GM23248 (cell line): Measurements from ENCODE around the gene MMP17. TPM values are rescaled to one million over a fixed set of nuclear protein-coding genes. Genes with fewer than 3 reads are reported as not detected.

Experiments
- DNase-seq: peaks from one replicate; pipeline ENCODE4 v3.0.0-alpha.2; 2015
- H2AFZ ChIP-seq: fragments of 200-600 bp; sonication (generic); 2 replicates; pipeline ENCODE4 v1.6.1; 2016; ENCODE audit warnings: antibody characterized with exemption
- H3F3A ChIP-seq: fragments of 200-600 bp; sonication (generic); 2 replicates; pipeline ENCODE4 v1.6.1; 2016; ENCODE audit warnings: mild to moderate bottlenecking, antibody characterized with exemption, mixed run types; ENCODE audit not compliant: insufficient read depth
- H3K27ac ChIP-seq: fragments of 200-600 bp; sonication (generic); 2 replicates; pipeline ENCODE4 v1.5.1; 2016; ENCODE audit warnings: mild to moderate bottlenecking
- H3K27me3 ChIP-seq: fragments of 200-600 bp; sonication (generic); replicated peaks from 2 replicates; pipeline ENCODE4 v1.6.1; 2016; ENCODE audit warnings: mild to moderate bottlenecking; ENCODE audit not compliant: insufficient read depth
- H3K36me3 ChIP-seq: fragments of 200-600 bp; sonication (generic); 2 replicates; pipeline ENCODE4 v1.6.1; 2016; ENCODE audit warnings: low read depth, mild to moderate bottlenecking
- H3K4me1 ChIP-seq: fragments of 200-600 bp; sonication (generic); 2 replicates; pipeline ENCODE4 v1.6.1; 2016; ENCODE audit warnings: mild to moderate bottlenecking; ENCODE audit not compliant: insufficient read depth
- H3K4me2 ChIP-seq: fragments of 200-600 bp; sonication (generic); one replicate; pipeline ENCODE4 v1.6.1; 2016; ENCODE audit warnings: mild to moderate bottlenecking; ENCODE audit not compliant: unreplicated experiment
- H3K4me3 ChIP-seq: fragments of 200-600 bp; sonication (generic); 2 replicates; pipeline ENCODE4 v1.5.1; 2016; ENCODE audit warnings: mild to moderate bottlenecking
- H3K79me2 ChIP-seq: fragments of 200-600 bp; sonication (generic); 2 replicates; pipeline ENCODE4 v1.6.1; 2016; ENCODE audit warnings: mild to moderate bottlenecking; ENCODE audit not compliant: insufficient read depth
- H3K9ac ChIP-seq: fragments of 200-600 bp; sonication (generic); 2 replicates; pipeline ENCODE4 v1.6.1; 2016; ENCODE audit warnings: mild to moderate bottlenecking
- H3K9me2 ChIP-seq: fragments of 200-600 bp; sonication (generic); 2 replicates; pipeline ENCODE4 v1.6.1; 2016; ENCODE audit warnings: mixed run types, mild to moderate bottlenecking, moderate library complexity; ENCODE audit not compliant: insufficient read depth
- H3K9me3 ChIP-seq: fragments of 200-600 bp; sonication (generic); one replicate; pipeline ENCODE4 v1.6.1; 2017; ENCODE audit warnings: low read depth
- H4K20me1 ChIP-seq: fragments of 200-600 bp; sonication (generic); 2 replicates; pipeline ENCODE4 v1.6.0; 2016; ENCODE audit not compliant: insufficient read depth
- EZH2 ChIP-seq: fragments of 200-600 bp; sonication (generic); IDR thresholded peaks from 2 replicates; pipeline ENCODE4 v1.6.1; 2018; ENCODE audit warnings: antibody characterized with exemption, mild to moderate bottlenecking; ENCODE audit not compliant: insufficient read depth, poor library complexity, severe bottlenecking
- EZH2phosphoT487 ChIP-seq: fragments of 200-600 bp; sonication (generic); IDR thresholded peaks from 2 replicates; pipeline ENCODE4 v1.6.1; 2018; ENCODE audit warnings: antibody characterized with exemption, moderate library complexity, mild to moderate bottlenecking, low read depth; ENCODE audit not compliant: insufficient read depth
- WGBS, 2 experiments: methylation state at CpG; one replicate each; pipeline ENCODE4 v1.1.6; 2015 to 2017; ENCODE audit warnings: low lambda C conversion rate in 2 of 2, low coverage in 1 of 2; ENCODE audit errors: missing lambda C conversion rate in 2 of 2; 5-methylcytosine and 5-hydroxymethylcytosine counted together
- in situ Hi-C: fragments of 300-500 bp; cut with MboI; formaldehyde crosslinking; loops from 2 replicates; pipeline ENCODE4 v1.15.0; 2020
- polyA plus RNA-seq: library from polyadenylated mRNA; unstranded; fragments of >200 nt; fragmentation: Nextera tagmentation; extraction: Ambion mirVana; gene quantifications from 2 replicates; pipeline ENCODE4 v1.2.1, GENCODE V29; 2016
- total RNA-seq: library from RNA; depleted of rRNA; stranded (reverse); fragments of >200 nt; shearing (Covaris generic); gene quantifications from 2 replicates; pipeline ENCODE4 v1.2.3, GENCODE V29; 2014

The MMP17 gene
- total and polyA plus RNA-seq, 2 experiments from 2014 or later: 10.1 to 52.1 TPM

DNA sequence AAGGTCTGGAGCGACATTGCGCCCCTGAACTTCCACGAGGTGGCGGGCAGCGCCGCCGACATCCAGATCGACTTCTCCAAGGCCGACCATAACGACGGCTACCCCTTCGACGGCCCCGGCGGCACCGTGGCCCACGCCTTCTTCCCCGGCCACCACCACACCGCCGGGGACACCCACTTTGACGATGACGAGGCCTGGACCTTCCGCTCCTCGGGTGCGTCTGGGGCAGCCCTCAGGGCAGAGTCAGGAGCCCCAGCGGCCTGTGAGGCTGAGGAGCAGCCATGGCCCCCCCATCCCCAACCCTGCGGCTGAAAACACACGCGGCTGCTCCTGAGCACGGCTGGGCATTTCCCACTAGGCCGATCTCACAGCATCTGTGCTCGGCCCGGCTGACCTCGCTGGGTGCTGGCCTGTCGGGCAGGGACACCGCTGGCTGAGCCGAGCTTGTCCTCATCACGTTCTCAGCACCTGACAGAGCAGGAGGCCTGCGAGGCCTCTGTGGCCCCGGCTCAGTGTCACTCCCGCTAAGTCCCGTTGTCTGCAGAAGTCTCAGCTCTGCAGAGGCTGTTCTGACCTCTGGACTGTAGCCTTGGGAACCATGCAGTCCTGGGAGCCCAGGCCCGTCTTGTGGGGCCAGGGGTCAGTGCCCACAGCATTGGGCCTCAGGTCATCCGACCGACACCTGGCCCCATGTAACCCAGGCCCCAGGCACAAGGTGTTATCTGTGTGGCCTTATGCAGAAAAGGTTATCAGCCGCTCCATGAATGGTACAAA is 12.6 kb downstream of the MMP17 start:
- Histone ChIP-seq H3K9ac (no peak overlapping the region), H3K4me2 (no peak overlapping the region), H3K4me3 (no peak overlapping the region), H3K9me2 (no peaks in the 10 kb centered on the region), H3K36me3 (peaks cover 4% of the 10 kb centered on the region; the same call in 1 of the 2 replicates), H3K79me2 (no peaks in the 10 kb centered on the region), H3F3A (no peaks in the 10 kb centered on the region), H2AFZ (no peak overlapping the region), H3K9me3 (no peaks in the 10 kb centered on the region), H3K4me1 (no peaks in the 10 kb centered on the region), H4K20me1 (no peaks in the 10 kb centered on the region), H3K27me3 (no peaks in the 10 kb centered on the region), H3K27ac (no peak overlapping the region)
- 90 to 93% methylated on average over 41 to 46 of the region's 46 CpGs for WGBS, 2 experiments
- no peak for DNase-seq
- no peak for TF ChIP-seq EZH2phosphoT487
- TF ChIP-seq EZH2: no peak
- in situ Hi-C loops: no loop called here

DNA sequence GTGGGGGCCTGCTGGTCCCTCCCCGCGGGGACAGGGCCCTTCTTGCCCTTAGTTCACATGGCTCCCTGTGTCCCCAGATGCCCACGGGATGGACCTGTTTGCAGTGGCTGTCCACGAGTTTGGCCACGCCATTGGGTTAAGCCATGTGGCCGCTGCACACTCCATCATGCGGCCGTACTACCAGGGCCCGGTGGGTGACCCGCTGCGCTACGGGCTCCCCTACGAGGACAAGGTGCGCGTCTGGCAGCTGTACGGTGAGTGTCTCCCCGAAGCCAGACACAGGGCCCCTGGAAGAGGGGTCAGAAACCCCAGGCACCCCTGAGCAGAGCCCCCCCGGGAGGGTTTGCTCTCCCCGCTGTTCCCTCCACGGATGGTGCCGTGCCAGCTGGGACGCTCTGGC is 13.4 kb downstream of the MMP17 start:
- Histone ChIP-seq H3K4me1 (no peaks in the 10 kb centered on the region), H2AFZ (no peak overlapping the region), H3K79me2 (no peaks in the 10 kb centered on the region), H3K4me2 (no peak overlapping the region), H3K36me3 (peaks cover 4% of the 10 kb centered on the region; the same call in 1 of the 2 replicates), H3K4me3 (no peak overlapping the region), H3K27ac (no peak overlapping the region), H3K9me3 (no peaks in the 10 kb centered on the region), H4K20me1 (no peaks in the 10 kb centered on the region), H3F3A (no peaks in the 10 kb centered on the region), H3K27me3 (no peaks in the 10 kb centered on the region), H3K9ac (no peak overlapping the region), H3K9me2 (no peaks in the 10 kb centered on the region)
- no peak for DNase-seq
- in situ Hi-C loops: no loop called here
- TF ChIP-seq EZH2phosphoT487 (no peak), EZH2 (no peak)
- 95 to 100% methylated on average over 11 to 22 of the region's 22 CpGs for WGBS, 2 experiments

GRCh38 chr12:131842169-131842568 is 14.0 kb downstream of the MMP17 start:
- WGBS, 2 experiments: 92 to 93% methylated on average over 14 to 15 of the region's 15 CpGs

GRCh38 chr12:131843527-131843926 is 15.3 kb downstream of the MMP17 start:
- no peak overlapping the region for H3K9ac ChIP-seq
- no peak overlapping the region for H3K4me3 ChIP-seq
- no peaks in the 10 kb centered on the region for H3K9me3 ChIP-seq
- no peaks in the 10 kb centered on the region for H4K20me1 ChIP-seq
- no peak for DNase-seq
- no peaks in the 10 kb centered on the region for H3K79me2 ChIP-seq
- H3K4me2 ChIP-seq: no peak overlapping the region
- H2AFZ ChIP-seq: no peak overlapping the region
- no peaks in the 10 kb centered on the region for H3K4me1 ChIP-seq
- H3K27me3 ChIP-seq: no peaks in the 10 kb centered on the region
- no peaks in the 10 kb centered on the region for H3F3A ChIP-seq
- TF ChIP-seq EZH2phosphoT487 (no peak), EZH2 (no peak)
- H3K36me3 ChIP-seq: peaks cover 4% of the 10 kb centered on the region; the same call in 1 of the 2 replicates
- WGBS, 2 experiments: 97 to 98% methylated on average over 16 of the region's 16 CpGs
- no peak overlapping the region for H3K27ac ChIP-seq
- no peaks in the 10 kb centered on the region for H3K9me2 ChIP-seq
- in situ Hi-C loops: no loop called here

More at GRCh38 chr12:131842169-131842568, 14.0 kb downstream of the MMP17 start:
- Histone ChIP-seq H2AFZ (no peak overlapping the region), H3K36me3 (peaks cover 4% of the 10 kb centered on the region; the same call in 1 of the 2 replicates), H3F3A (no peaks in the 10 kb centered on the region), H3K27me3 (no peaks in the 10 kb centered on the region), H3K4me2 (no peak overlapping the region), H3K79me2 (no peaks in the 10 kb centered on the region), H3K9me2 (no peaks in the 10 kb centered on the region), H3K9me3 (no peaks in the 10 kb centered on the region), H3K4me3 (no peak overlapping the region), H3K4me1 (no peaks in the 10 kb centered on the region), H3K9ac (no peak overlapping the region), H4K20me1 (no peaks in the 10 kb centered on the region), H3K27ac (no peak overlapping the region)
- TF ChIP-seq EZH2phosphoT487 (no peak), EZH2 (no peak)
- in situ Hi-C loops: no loop called here
- no peak for DNase-seq
